Transverse colon (tissue), 4 donors: Measurements from ENCODE around the gene ERGIC3.

ENCODE experiments used
- POLR2AphosphoS5 ChIP-seq, 3 donors: sonication (generic); formaldehyde crosslinking; IDR thresholded peaks; one replicate each; pipeline ENCODE4 v1.6.1; 2016; ENCODE audit warnings: antibody characterized with exemption in 3 of 3
- TF ChIP-seq, protein P1 (sequence below), 5 experiments: fragments of 200-600 bp in 3 of 5; fragments of 450-650 bp in 2 of 5; sonication (generic) in 3 of 5; IDR thresholded peaks; 1 replicate in 2 of 5; 2 replicates in 3 of 5; pipeline ENCODE4 v1.5.1; 2016 to 2017; ENCODE audit warnings: antibody characterized with exemption in 5 of 5, inconsistent platforms in 3 of 5, mild to moderate bottlenecking in 2 of 5, moderate library complexity in 1 of 5

DNA sequence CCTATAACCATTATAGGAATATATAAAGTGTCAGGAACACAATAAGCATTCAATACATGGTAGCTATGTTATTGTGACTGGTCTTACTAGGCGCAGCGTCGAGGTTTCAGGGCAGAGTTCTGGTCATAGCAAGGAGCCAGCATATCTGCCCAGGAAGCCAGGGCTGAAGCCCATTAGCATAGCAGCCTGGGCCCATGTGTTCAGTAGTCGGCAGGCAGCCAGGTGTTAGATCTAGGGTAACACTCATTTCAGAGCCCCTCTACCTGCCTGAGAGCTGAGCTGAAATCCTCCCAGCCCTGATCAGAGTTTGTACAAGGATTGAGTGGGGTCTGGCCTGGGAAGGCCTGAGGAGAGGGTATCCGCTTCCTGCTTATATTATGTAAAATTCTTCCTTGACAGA is 44.6 kb upstream of the ERGIC3 start:
- TF ChIP-seq, protein P1, sequence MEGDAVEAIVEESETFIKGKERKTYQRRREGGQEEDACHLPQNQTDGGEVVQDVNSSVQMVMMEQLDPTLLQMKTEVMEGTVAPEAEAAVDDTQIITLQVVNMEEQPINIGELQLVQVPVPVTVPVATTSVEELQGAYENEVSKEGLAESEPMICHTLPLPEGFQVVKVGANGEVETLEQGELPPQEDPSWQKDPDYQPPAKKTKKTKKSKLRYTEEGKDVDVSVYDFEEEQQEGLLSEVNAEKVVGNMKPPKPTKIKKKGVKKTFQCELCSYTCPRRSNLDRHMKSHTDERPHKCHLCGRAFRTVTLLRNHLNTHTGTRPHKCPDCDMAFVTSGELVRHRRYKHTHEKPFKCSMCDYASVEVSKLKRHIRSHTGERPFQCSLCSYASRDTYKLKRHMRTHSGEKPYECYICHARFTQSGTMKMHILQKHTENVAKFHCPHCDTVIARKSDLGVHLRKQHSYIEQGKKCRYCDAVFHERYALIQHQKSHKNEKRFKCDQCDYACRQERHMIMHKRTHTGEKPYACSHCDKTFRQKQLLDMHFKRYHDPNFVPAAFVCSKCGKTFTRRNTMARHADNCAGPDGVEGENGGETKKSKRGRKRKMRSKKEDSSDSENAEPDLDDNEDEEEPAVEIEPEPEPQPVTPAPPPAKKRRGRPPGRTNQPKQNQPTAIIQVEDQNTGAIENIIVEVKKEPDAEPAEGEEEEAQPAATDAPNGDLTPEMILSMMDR (IDR thresholded peaks at IDR 0.05) = no peak
- TF ChIP-seq POLR2AphosphoS5 (IDR thresholded peaks at IDR 0.05) = no peak
